GM18909 (cell line): Measurements from ENCODE around the gene PTPN2.

Source experiments
- ATAC-seq: cut with Tn5 transposase; IDR thresholded peaks from one replicate; pipeline ENCODE4 v1.9.1; 2021; ENCODE audit warnings: mild to moderate bottlenecking; ENCODE audit not compliant: unreplicated experiment, poor library complexity

Gene PTPN2

DNA sequence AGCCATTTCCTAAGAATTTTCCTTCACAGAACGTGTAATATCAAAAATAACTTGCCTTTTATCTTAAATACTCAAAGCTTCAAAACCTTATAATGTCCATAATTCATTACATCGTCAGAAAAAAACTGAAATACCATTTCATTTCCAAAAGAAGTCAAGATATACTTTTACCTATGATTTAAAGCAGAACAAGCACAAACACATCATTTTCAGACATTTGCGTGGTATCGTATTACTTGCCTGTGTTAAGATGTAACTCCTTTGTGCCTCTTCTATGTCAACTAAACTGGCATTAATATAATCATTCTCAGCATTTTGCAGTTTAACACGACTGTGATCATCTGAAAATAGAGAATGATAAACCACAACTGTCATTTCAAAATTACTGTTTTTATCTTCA is 47.5 kb downstream of the PTPN2 start:
- ATAC-seq = no peak

DNA sequence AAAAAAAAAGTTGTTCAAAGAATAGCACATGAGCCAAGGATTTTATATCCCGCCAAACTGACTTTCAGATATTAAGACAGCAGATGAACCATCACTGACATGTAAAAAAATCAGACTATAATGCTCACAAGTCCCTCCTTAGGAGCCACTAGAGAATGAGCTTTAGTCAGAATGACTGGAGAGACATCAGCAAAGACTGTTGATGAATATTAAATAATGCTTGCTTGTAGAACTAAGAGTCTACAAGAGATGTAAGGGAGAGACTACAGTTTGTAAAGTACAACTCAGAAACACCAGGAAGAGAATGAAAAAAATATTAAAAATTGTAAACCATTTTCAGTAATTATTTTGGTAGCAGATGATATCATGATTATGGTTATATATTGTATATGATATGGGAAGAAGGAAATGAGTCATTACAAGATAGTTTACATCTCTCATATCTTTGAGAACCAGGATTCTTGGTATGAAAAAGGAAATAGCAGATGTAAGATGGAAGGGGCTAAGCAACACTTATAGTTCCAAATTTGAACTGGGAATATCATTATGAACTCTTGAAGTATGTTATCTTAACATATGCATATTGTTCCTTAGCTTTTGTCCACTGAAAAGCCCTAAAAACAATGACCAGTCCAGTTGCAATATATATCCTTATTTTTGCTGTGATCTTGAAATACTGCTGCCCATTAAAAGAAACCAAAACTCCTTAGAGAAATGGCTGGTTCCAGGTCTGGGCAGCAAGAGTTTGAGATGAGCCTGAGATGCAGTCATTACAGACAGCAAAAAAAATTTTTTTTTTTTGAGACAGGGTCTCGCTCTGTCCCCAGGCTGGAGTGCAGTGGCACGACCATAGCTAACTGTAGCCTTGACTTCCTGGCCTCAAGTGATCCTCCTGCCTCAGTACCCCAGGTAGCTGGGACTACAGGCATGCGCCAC is 55.7 kb downstream of the PTPN2 start:
- no peak for ATAC-seq

GRCh38 chr18:12827588-12827987 is 56.4 kb downstream of the PTPN2 start:
- no peak for ATAC-seq

GRCh38 chr18:12825230-12825629 is 58.8 kb downstream of the PTPN2 start:
- no peak for ATAC-seq

GRCh38 chr18:12823892-12824291 is 60.1 kb downstream of the PTPN2 start:
- no peak for ATAC-seq

GRCh38 chr18:12821408-12821807 is 62.6 kb downstream of the PTPN2 start:
- no peak for ATAC-seq

GRCh38 chr18:12820506-12820905 is 63.5 kb downstream of the PTPN2 start:
- no peak for ATAC-seq

DNA sequence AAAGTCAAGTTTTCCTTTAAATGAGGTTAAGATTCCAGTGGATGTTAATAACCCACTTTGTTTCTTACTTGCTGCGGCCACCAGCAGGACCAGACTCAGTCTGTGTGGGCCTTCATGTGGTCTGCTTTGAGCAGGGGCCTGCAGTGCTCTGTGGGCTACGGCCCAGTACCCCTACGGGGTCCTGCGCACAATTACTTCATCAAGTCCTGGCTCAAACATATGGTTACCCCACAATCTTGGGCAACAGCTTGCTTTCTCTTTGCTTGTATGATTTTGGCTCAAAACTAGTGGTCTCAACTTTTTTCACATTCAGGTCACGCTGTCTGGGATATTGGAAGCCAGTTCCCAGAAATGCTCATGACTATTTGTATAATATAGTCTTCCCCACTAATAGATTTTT is 64.2 kb downstream of the PTPN2 start:
- no peak for ATAC-seq

DNA sequence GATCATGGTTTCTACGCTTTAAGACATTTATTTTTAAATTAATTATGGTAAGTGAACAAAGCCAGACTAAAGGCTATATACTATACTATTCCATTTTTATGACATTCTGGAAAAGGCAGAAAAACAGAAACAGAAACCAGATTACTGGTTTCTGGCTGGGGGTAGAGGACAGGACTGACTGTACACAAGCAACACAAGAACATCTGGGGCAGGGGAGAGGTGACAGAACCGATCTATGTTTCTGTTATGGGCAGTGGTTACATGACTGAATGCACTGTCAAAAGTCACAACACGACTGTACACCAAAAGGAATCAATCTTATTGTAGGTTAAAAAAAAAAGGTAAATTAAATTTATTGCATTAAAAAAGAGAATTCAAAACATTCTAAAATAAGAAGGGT is 64.7 kb downstream of the PTPN2 start:
- peak; percentile 73 for ATAC-seq

DNA sequence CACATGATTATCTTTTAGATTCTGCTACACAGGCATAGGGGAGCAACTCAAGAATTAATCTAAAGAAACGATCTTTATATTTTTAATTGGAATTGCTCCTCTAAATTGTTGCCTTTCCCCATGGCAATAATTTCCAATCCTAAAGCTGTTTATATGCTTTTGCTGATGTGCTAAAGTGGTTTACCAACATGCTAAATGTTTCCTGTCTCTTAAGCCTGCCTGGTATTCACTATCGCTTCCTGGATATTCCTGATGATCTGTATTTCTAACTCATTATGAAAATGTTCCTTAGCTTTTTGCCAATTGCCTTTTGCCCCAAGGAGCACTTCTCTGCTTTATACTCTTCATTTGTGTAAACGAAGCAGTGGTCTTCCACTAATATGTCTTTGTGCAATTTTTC is 65.8 kb downstream of the PTPN2 start:
- ATAC-seq = no peak

- no peak for ATAC-seq
These were observed 67.6 kb downstream of the PTPN2 start for GRCh38 chr18:12816451-12816850.

DNA sequence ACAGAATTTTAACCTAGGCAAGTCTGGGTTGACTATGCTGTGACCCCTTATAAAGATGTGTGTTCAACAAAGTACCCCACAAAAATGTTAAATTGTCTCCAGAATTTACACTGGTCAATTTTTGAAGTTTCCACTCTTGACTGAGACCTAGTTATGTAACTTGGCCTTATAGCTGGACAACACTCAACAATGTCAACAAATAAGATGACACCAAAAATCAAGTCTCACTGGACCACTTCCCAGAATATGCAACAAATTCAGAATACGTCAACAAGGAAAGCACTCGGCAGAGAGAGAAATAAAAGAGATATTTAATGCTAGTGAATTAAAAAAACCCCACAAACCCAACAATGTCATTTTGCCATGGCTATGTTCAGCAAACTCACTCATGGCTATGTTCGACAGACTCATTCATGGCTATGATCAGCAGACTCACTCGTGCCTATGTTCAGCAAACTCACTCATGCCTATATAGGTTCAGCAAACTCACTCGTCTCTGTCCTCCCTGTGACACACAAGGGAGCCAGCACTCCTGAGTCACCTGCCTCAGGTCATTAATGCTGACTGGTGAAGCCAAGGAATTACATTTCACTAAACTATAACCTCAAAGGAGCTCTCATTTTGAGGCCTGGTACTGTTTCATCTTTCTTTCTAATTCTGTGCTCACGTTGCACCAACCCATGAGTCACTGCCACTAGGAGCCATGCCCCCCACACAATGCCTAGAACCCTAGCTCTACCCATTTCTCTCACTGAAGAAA is 72.7 kb downstream of the PTPN2 start:
- ATAC-seq = no peak

GRCh38 chr18:12803069-12803936 is 80.7 kb downstream of the PTPN2 start:
- no peak for ATAC-seq

DNA sequence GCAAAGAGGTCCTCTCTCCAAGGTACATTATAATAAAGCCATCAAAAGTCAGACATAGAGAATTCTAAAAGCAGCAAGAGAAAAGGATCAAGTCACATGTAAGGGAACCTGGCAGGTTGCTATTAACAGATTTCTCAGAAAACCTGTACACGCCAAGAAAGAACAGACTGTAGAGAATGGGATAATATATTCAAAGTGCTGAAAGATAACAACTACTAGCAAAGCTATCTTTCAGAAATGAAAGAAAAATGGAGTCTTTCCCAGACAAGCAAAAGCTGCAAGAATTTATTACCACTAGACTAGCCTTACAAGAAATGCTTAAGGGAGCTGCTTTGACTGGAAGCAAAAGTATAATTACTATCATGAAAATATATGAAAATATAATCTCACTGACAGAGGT is 81.5 kb downstream of the PTPN2 start:
- ATAC-seq = no peak

GRCh38 chr18:12796448-12796847 is 87.6 kb downstream of the PTPN2 start:
- ATAC-seq = no peak

GRCh38 chr18:12791610-12792009 is 92.4 kb downstream of the PTPN2 start:
- ATAC-seq = no peak

GRCh38 chr18:12786669-12787068 is 97.4 kb downstream of the PTPN2 start:
- no peak for ATAC-seq

DNA sequence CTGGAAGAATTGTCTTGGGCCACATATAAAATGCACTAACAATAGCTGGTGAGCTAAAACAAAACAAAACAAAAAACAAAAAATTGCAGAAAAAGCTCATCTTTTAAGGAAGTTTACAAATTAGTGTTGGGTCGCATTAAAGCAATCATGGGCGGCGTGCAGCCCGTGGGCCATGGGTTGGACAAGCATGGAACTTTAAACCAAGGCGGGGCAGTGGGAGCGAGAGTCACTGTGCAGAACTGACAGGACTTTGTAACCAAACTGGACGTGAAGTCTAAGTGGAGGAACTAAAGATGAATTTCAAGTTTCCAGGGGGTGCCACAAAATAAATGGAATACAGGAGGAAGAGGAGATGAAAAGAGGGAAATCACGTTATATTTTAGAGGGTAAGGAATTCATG is 100.5 kb downstream of the PTPN2 start:
- ATAC-seq = no peak

DNA sequence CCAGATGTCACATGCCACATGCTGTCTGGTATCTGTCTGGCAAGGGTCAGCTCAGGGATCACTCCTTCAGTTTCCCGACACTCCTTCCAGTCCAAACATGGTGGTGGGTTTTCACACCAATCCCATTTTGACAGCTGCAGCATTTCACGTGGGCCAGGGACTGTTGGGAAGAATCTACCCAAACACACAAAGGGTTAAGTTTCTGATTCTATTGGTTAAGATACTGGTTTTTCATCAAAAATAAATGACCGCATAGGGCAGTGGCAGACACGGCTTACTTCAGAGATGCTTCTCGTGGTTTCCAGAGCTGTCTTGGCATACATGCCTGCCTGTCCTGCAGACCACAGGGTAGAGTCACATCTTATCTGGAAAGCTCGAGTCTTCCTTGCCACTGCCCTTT is 101.5 kb downstream of the PTPN2 start:
- ATAC-seq = no peak

DNA sequence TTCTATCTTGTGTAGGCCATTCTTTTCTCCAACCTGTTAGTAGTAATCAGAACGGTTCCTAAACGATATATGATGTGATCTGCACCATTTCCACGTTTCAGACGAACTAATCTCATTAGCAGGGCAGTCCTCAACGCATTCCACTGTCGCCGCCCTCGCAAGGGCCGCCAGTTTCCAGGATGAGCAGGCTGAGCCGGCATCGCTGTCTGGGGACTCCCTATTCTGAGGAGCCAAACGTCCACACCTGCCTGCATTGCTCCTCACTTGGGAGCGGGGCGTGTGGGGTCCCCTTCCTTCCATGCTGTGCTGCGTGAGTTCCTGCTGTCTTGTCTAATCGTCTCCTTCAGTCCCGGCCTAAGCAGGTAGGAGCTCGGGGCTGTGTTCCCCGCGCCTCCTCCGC is 104.6 kb downstream of the PTPN2 start:
- ATAC-seq = no peak

GRCh38 chr18:12779043-12779442 is 105.0 kb downstream of the PTPN2 start:
- ATAC-seq = no peak
